Smooth muscle cell (in vitro differentiated cells): ENCODE data around the gene SEC22A. TPM values are rescaled to one million over a fixed set of nuclear protein-coding genes. Genes with fewer than 3 reads are reported as not detected.

Source experiments
- DNase-seq: peaks from one replicate; lab custom pipeline; 2025; ENCODE audit not compliant: unreplicated experiment; lab: John Stamatoyannopoulos, UW
- H2AFZ ChIP-seq: fragments of 200-600 bp; sonication (generic); 2 replicates; pipeline ENCODE4 v1.6.0; 2016; ENCODE audit warnings: antibody characterized with exemption, low read depth, mild to moderate bottlenecking
- H3F3A ChIP-seq: fragments of 200-600 bp; sonication (generic); 2 replicates; pipeline ENCODE4 v1.6.0; 2017; ENCODE audit warnings: antibody characterized with exemption, low read depth
- H3K27ac ChIP-seq: fragments of 200-600 bp; sonication (generic); 2 replicates; pipeline ENCODE4 v1.5.1; 2016; ENCODE audit warnings: low read depth, mild to moderate bottlenecking
- H3K27me3 ChIP-seq: fragments of 200-600 bp; sonication (generic); 2 replicates; pipeline ENCODE4 v1.6.1; 2016; ENCODE audit warnings: low read depth, mild to moderate bottlenecking
- H3K36me3 ChIP-seq: fragments of 200-600 bp; sonication (generic); 2 replicates; pipeline ENCODE4 v1.5.1; 2016; ENCODE audit warnings: low read depth
- H3K4me1 ChIP-seq: fragments of 200-600 bp; sonication (generic); 2 replicates; pipeline ENCODE4 v1.5.1; 2016; ENCODE audit warnings: low read depth
- H3K4me2 ChIP-seq: fragments of 200-600 bp; sonication (generic); 2 replicates; pipeline ENCODE4 v1.6.0; 2016; ENCODE audit warnings: mild to moderate bottlenecking
- H3K4me3 ChIP-seq: fragments of 200-600 bp; sonication (generic); 2 replicates; pipeline ENCODE4 v1.5.1; 2016; ENCODE audit warnings: mild to moderate bottlenecking
- H3K79me2 ChIP-seq: fragments of 200-600 bp; sonication (generic); 2 replicates; pipeline ENCODE4 v1.6.0; 2016; ENCODE audit warnings: low read depth, mild to moderate bottlenecking
- H3K9ac ChIP-seq: fragments of 200-600 bp; sonication (generic); 2 replicates; pipeline ENCODE4 v1.6.0; 2016; ENCODE audit warnings: low read depth
- H3K9me3 ChIP-seq: fragments of 200-600 bp; sonication (generic); replicated peaks from 2 replicates; pipeline ENCODE4 v1.5.1; 2016; ENCODE audit warnings: low read depth
- H4K20me1 ChIP-seq: fragments of 200-600 bp; sonication (generic); 2 replicates; pipeline ENCODE4 v1.6.0; 2016; ENCODE audit warnings: low read depth
- WGBS: methylation state at CpG from one replicate; pipeline ENCODE4 v1.1.7; 2016; ENCODE audit warnings: low lambda C conversion rate; 5-methylcytosine and 5-hydroxymethylcytosine counted together
- polyA plus RNA-seq: library from polyadenylated mRNA; unstranded; fragments of >200 nt; fragmentation: Nextera tagmentation; extraction: Ambion mirVana; gene quantifications from 2 replicates; pipeline ENCODE4 v1.2.1, GENCODE V29; 2016
- total RNA-seq: library from RNA; depleted of rRNA; stranded (reverse); fragments of >200 nt; gene quantifications from 2 replicates; pipeline ENCODE4 v1.2.3, GENCODE V29; 2014
- TF ChIP-seq, protein P1 (sequence below): fragments of 200-600 bp; sonication (generic); IDR thresholded peaks from 2 replicates; pipeline ENCODE4 v1.5.1; 2017; ENCODE audit warnings: borderline replicate concordance, mild to moderate bottlenecking, antibody characterized with exemption; ENCODE audit not compliant: insufficient read depth, poor library complexity, severe bottlenecking

Gene SEC22A
- total and polyA plus RNA-seq, 2 experiments from 2014 or later = 30.7 to 34.2 TPM

GRCh38 chr3:123311201-123311600, 109.5 kb downstream of the SEC22A start:
- H2AFZ ChIP-seq = no peak overlapping the region
- no peak overlapping the region for H3K27ac ChIP-seq
- WGBS = 81% methylated on average over 9 of the region's 9 CpGs
- no peaks in the 10 kb centered on the region for H3K79me2 ChIP-seq
- peaks cover 6% of the 10 kb centered on the region for H3K4me1 ChIP-seq
- no peak overlapping the region for H3K4me3 ChIP-seq
- H3K36me3 ChIP-seq = no peaks in the 10 kb centered on the region
- no peaks in the 10 kb centered on the region for H3F3A ChIP-seq
- no peaks in the 10 kb centered on the region for H3K9me3 ChIP-seq
- H3K27me3 ChIP-seq = peaks cover 33% of the 10 kb centered on the region
- TF ChIP-seq, protein P1, sequence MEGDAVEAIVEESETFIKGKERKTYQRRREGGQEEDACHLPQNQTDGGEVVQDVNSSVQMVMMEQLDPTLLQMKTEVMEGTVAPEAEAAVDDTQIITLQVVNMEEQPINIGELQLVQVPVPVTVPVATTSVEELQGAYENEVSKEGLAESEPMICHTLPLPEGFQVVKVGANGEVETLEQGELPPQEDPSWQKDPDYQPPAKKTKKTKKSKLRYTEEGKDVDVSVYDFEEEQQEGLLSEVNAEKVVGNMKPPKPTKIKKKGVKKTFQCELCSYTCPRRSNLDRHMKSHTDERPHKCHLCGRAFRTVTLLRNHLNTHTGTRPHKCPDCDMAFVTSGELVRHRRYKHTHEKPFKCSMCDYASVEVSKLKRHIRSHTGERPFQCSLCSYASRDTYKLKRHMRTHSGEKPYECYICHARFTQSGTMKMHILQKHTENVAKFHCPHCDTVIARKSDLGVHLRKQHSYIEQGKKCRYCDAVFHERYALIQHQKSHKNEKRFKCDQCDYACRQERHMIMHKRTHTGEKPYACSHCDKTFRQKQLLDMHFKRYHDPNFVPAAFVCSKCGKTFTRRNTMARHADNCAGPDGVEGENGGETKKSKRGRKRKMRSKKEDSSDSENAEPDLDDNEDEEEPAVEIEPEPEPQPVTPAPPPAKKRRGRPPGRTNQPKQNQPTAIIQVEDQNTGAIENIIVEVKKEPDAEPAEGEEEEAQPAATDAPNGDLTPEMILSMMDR = no peak
- DNase-seq = no peak
- no peak overlapping the region for H3K4me2 ChIP-seq
- no peaks in the 10 kb centered on the region for H4K20me1 ChIP-seq
- no peak overlapping the region for H3K9ac ChIP-seq

GRCh38 chr3:123312331-123313265, 110.9 kb downstream of the SEC22A start:
- TF ChIP-seq, protein P1 = no peak
- H3K4me2 ChIP-seq = no peak overlapping the region
- 83% methylated on average over 16 of the region's 16 CpGs for WGBS
- DNase-seq = no peak
- no peaks in the 10 kb centered on the region for H3K36me3 ChIP-seq
- no peak overlapping the region for H3K27ac ChIP-seq
- no peaks in the 10 kb centered on the region for H3F3A ChIP-seq
- no peak overlapping the region for H3K4me3 ChIP-seq
- H3K79me2 ChIP-seq = no peaks in the 10 kb centered on the region
- H4K20me1 ChIP-seq = no peaks in the 10 kb centered on the region
- peaks cover 6% of the 10 kb centered on the region for H3K4me1 ChIP-seq
- H3K27me3 ChIP-seq = peaks cover 37% of the 10 kb centered on the region
- H2AFZ ChIP-seq = no peak overlapping the region
- H3K9me3 ChIP-seq = no peaks in the 10 kb centered on the region
- H3K9ac ChIP-seq = no peak overlapping the region

DNA sequence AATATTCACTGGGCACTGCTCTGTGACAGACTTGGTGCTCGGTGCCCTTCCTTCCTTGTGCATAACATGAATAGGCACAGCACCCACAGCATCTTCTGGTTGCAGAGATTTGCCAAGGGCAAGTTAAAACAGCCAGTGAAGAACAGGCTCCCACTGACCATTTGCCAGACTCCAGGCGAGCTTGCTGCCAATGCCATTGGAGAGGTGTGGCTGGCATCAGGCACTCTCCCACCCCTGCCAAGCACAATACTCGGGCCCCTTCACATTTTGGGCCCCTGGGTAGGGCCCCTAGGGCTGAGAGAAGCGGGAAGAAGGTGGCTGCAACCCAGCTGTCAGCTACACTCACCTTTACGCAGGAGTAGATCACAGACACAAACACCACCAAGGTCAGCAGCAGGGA, 112.1 kb downstream of the SEC22A start:
- Histone ChIP-seq H3K27ac (no peak overlapping the region), H4K20me1 (no peaks in the 10 kb centered on the region), H3K79me2 (no peaks in the 10 kb centered on the region), H3K4me1 (peaks cover 6% of the 10 kb centered on the region), H3K4me2 (no peak overlapping the region), H3K4me3 (no peak overlapping the region), H3K9me3 (no peaks in the 10 kb centered on the region), H3K9ac (no peak overlapping the region), H3F3A (no peaks in the 10 kb centered on the region), H2AFZ (no peak overlapping the region), H3K36me3 (no peaks in the 10 kb centered on the region), H3K27me3 (peaks cover 36% of the 10 kb centered on the region)
- 70% methylated on average over 5 of the region's 5 CpGs for WGBS
- TF ChIP-seq, protein P1 = no peak
- no peak for DNase-seq
